Measurements from ENCODE around the gene USP6NL. TPM values are rescaled to one million over a fixed set of nuclear protein-coding genes. Genes with fewer than 3 reads are reported as not detected.

USP6NL gene
- total RNA-seq, 1 donor from 2014 or later, result 39.9 TPM

GRCh38 chr10:11541296-11541695, 70.2 kb downstream of the USP6NL start:
- H3K79me2 ChIP-seq (ENCODE audit: low read depth), result peaks cover 97% of the 10 kb centered on the region
- Mint-ChIP-seq H3K27ac (no peak overlapping the region), H3K36me3 (peaks cover 5% of the 10 kb centered on the region), H3K27me3 (ENCODE audit: insufficient read depth, low read depth) (no peaks in the 10 kb centered on the region), H3K9me3 (peaks cover 2% of the 10 kb centered on the region), H3K4me3 (no peak overlapping the region), H3K4me1 (peaks cover 23% of the 10 kb centered on the region)
- no peak overlapping the region for H3K9ac ChIP-seq
- DNase-seq (ENCODE audit: low spot score), result no peak
- H3K27me3 ChIP-seq, result no peaks in the 10 kb centered on the region
- H3K9me3 ChIP-seq (ENCODE audit: low read depth), result no peaks in the 10 kb centered on the region
- peaks cover 72% of the 10 kb centered on the region for H4K20me1 ChIP-seq (ENCODE audit: low read depth)
- H2AFZ ChIP-seq (replicated peaks), result no peak overlapping the region
- H3K4me1 ChIP-seq, result peaks cover 36% of the 10 kb centered on the region
- no peak for TF ChIP-seq EZH2phosphoT487 (IDR thresholded peaks at IDR 0.05)
- H3K4me2 ChIP-seq, result peak overlapping the region; percentile 12
- no peaks in the 10 kb centered on the region for H3K36me3 ChIP-seq
- no peak overlapping the region for H3K4me3 ChIP-seq
- peaks cover 16% of the 10 kb centered on the region for H3F3A ChIP-seq (ENCODE audit: low read depth)
- no peak overlapping the region for H3K27ac ChIP-seq

- no peaks in the 10 kb centered on the region for H3K36me3 Mint-ChIP-seq
- Histone ChIP-seq H3K9ac (no peak overlapping the region), H3K4me1 (peaks cover 36% of the 10 kb centered on the region), H3K9me3 (ENCODE audit: low read depth) (no peaks in the 10 kb centered on the region), H3F3A (ENCODE audit: low read depth) (peaks cover 3% of the 10 kb centered on the region), H3K79me2 (ENCODE audit: low read depth) (peaks cover 98% of the 10 kb centered on the region), H3K27me3 (no peaks in the 10 kb centered on the region), H2AFZ (replicated peaks) (no peak overlapping the region), H3K4me2 (no peak overlapping the region), H3K4me3 (no peak overlapping the region), H3K36me3 (no peaks in the 10 kb centered on the region), H3K27ac (no peak overlapping the region), H4K20me1 (ENCODE audit: low read depth) (peaks cover 72% of the 10 kb centered on the region)
- no peak overlapping the region for H3K4me3 Mint-ChIP-seq
- peaks cover 32% of the 10 kb centered on the region for H3K4me1 Mint-ChIP-seq
- no peaks in the 10 kb centered on the region for H3K9me3 Mint-ChIP-seq
- no peak overlapping the region for H3K27ac Mint-ChIP-seq
- no peaks in the 10 kb centered on the region for H3K27me3 Mint-ChIP-seq (ENCODE audit: insufficient read depth, low read depth)
- TF ChIP-seq, protein P1, sequence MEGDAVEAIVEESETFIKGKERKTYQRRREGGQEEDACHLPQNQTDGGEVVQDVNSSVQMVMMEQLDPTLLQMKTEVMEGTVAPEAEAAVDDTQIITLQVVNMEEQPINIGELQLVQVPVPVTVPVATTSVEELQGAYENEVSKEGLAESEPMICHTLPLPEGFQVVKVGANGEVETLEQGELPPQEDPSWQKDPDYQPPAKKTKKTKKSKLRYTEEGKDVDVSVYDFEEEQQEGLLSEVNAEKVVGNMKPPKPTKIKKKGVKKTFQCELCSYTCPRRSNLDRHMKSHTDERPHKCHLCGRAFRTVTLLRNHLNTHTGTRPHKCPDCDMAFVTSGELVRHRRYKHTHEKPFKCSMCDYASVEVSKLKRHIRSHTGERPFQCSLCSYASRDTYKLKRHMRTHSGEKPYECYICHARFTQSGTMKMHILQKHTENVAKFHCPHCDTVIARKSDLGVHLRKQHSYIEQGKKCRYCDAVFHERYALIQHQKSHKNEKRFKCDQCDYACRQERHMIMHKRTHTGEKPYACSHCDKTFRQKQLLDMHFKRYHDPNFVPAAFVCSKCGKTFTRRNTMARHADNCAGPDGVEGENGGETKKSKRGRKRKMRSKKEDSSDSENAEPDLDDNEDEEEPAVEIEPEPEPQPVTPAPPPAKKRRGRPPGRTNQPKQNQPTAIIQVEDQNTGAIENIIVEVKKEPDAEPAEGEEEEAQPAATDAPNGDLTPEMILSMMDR (IDR thresholded peaks at IDR 0.05), result no peak
- no peak for TF ChIP-seq EZH2phosphoT487 (IDR thresholded peaks at IDR 0.05)
- TF ChIP-seq EZH2 (IDR thresholded peaks at IDR 0.05), result no peak
- DNase-seq (ENCODE audit: low spot score), result no peak
Observed at GRCh38 chr10:11539191-11539868, 72.1 kb downstream of the USP6NL start.

GRCh38 chr10:11538834-11539190, 72.6 kb downstream of the USP6NL start:
- Histone ChIP-seq H3K9ac (no peak overlapping the region), H3K36me3 (no peaks in the 10 kb centered on the region), H3F3A (ENCODE audit: low read depth) (peaks cover 3% of the 10 kb centered on the region), H4K20me1 (ENCODE audit: low read depth) (peaks cover 77% of the 10 kb centered on the region), H3K4me2 (no peak overlapping the region), H3K79me2 (ENCODE audit: low read depth) (peaks cover 98% of the 10 kb centered on the region), H3K27ac (no peak overlapping the region), H3K4me3 (no peak overlapping the region), H3K27me3 (no peaks in the 10 kb centered on the region), H3K4me1 (peaks cover 36% of the 10 kb centered on the region), H2AFZ (replicated peaks) (no peak overlapping the region), H3K9me3 (ENCODE audit: low read depth) (no peaks in the 10 kb centered on the region)
- Mint-ChIP-seq H3K27ac (no peak overlapping the region), H3K9me3 (no peaks in the 10 kb centered on the region), H3K4me3 (no peak overlapping the region), H3K27me3 (ENCODE audit: insufficient read depth, low read depth) (peaks cover under 1% of the 10 kb centered on the region), H3K36me3 (no peaks in the 10 kb centered on the region), H3K4me1 (peaks cover 37% of the 10 kb centered on the region)
- TF ChIP-seq EZH2 (IDR thresholded peaks at IDR 0.05), result no peak
- TF ChIP-seq, protein P1 (IDR thresholded peaks at IDR 0.05), result no peak
- DNase-seq (ENCODE audit: low spot score), result no peak

DNA sequence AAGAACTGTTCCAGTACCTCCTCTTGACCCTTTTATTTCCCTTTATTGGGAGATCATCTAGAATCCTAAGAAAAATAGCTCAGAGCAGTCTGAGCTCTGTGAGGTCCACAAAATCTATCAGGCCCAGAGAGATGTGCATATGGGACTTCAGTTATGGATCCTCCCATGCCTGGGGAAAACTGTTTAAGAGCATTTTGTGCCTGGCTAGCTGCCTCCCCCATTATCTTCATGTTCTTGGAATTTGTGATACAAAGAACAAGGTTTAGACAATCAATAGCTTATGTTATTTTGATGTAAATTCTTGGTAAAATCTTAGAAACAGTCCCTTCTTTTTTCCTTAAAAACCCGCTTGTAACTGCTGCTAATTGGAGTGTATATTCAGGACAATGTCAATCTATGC, 75.2 kb downstream of the USP6NL start:
- Histone ChIP-seq H3K79me2 (ENCODE audit: low read depth) (peaks cover 98% of the 10 kb centered on the region), H3F3A (ENCODE audit: low read depth) (peaks cover 3% of the 10 kb centered on the region), H3K4me3 (no peak overlapping the region), H3K27me3 (no peaks in the 10 kb centered on the region), H3K4me1 (peaks cover 39% of the 10 kb centered on the region), H3K4me2 (peak overlapping the region; percentile 43), H3K27ac (no peak overlapping the region), H2AFZ (replicated peaks) (no peak overlapping the region), H3K36me3 (no peaks in the 10 kb centered on the region), H3K9me3 (ENCODE audit: low read depth) (no peaks in the 10 kb centered on the region), H4K20me1 (ENCODE audit: low read depth) (peaks cover 74% of the 10 kb centered on the region), H3K9ac (no peak overlapping the region)
- Mint-ChIP-seq H3K4me1 (peaks cover 42% of the 10 kb centered on the region), H3K9me3 (no peaks in the 10 kb centered on the region), H3K27ac (no peak overlapping the region), H3K27me3 (ENCODE audit: insufficient read depth, low read depth) (peaks cover 2% of the 10 kb centered on the region), H3K4me3 (no peak overlapping the region), H3K36me3 (no peaks in the 10 kb centered on the region)
- no peak for DNase-seq (ENCODE audit: low spot score)
- TF ChIP-seq, protein P1 (IDR thresholded peaks at IDR 0.05), result no peak
- no peak for TF ChIP-seq EZH2 (IDR thresholded peaks at IDR 0.05)
- TF ChIP-seq EZH2phosphoT487 (IDR thresholded peaks at IDR 0.05), result no peak
